HepG2 (cell line): ENCODE measurements around the gene SLC6A9. TPM values are rescaled to one million over a fixed set of nuclear protein-coding genes. Genes with fewer than 3 reads are reported as not detected.

ENCODE experiments used
- CREB1 ChIP-seq, 2 experiments: fragments of 450-650 bp in 1 of 2; IDR thresholded peaks; 2 replicates each; pipeline ENCODE4 v1.6.1; 2016 to 2017; ENCODE audit warnings: control low read depth in 1 of 2, mild to moderate bottlenecking in 1 of 2, missing compliant biosample characterization in 1 of 2, missing genetic modification characterization in 1 of 2
- JUND ChIP-seq: sonication (generic); formaldehyde crosslinking; IDR thresholded peaks from 2 replicates; pipeline ENCODE4 v1.8.0; 2022; ENCODE audit warnings: mild to moderate bottlenecking, missing genetic modification reagents
- MAFK ChIP-seq, 2 experiments: IDR thresholded peaks in 1 of 2; conservative IDR thresholded peaks in 1 of 2; 2 replicates each; pipeline ENCODE4 v1.6.1; 2011; ENCODE audit warnings: improper control_type of control experiment in 2 of 2, low read length in 2 of 2
- MBD4 ChIP-seq: IDR thresholded peaks from 2 replicates; pipeline ENCODE4 v1.6.1; 2012; ENCODE audit warnings: low read length, inconsistent platforms, borderline replicate concordance
- MXI1 ChIP-seq: IDR thresholded peaks from 3 replicates; pipeline ENCODE4 v1.6.1; 2012; ENCODE audit warnings: low read depth, low read length, inconsistent platforms, borderline replicate concordance
- NFRKB ChIP-seq: fragments of 450-650 bp; IDR thresholded peaks from 2 replicates; pipeline ENCODE4 v1.6.1; 2017
- RAD21 ChIP-seq: fragments of 450-650 bp; formaldehyde crosslinking; IDR thresholded peaks from 2 replicates; pipeline ENCODE4 v1.5.0; 2020; ENCODE audit warnings: mild to moderate bottlenecking
- RBFOX2 ChIP-seq: fragments of 200-400 bp; formaldehyde crosslinking; IDR thresholded peaks from 2 replicates; pipeline ENCODE4 v1.6.1; 2017; ENCODE audit warnings: low read depth, mild to moderate bottlenecking, low read length
- RCOR2 ChIP-seq: IDR thresholded peaks from 2 replicates; pipeline ENCODE4 v1.6.1; 2016; ENCODE audit warnings: missing biosample characterization, missing genetic modification reagents
- TEAD3 ChIP-seq: optimal IDR thresholded peaks from 2 replicates; pipeline ENCODE3; 2016; ENCODE audit warnings: borderline replicate concordance
- ZFX ChIP-seq: sonication (generic); formaldehyde crosslinking; IDR thresholded peaks from 2 replicates; pipeline ENCODE4 v1.4.0; 2020; ENCODE audit warnings: mild to moderate bottlenecking, low read depth, missing genetic modification reagents, moderate library complexity
- ZNF232 ChIP-seq: sonication (generic); formaldehyde crosslinking; IDR thresholded peaks from 2 replicates; pipeline ENCODE4 v1.4.0; 2020; ENCODE audit warnings: missing genetic modification reagents, borderline replicate concordance
- ZNF296 ChIP-seq: sonication (generic); formaldehyde crosslinking; conservative IDR thresholded peaks from 2 replicates; pipeline ENCODE4 v1.5.0; 2020; ENCODE audit warnings: mild to moderate bottlenecking, missing genetic modification reagents
- ZNF329 ChIP-seq: sonication (generic); formaldehyde crosslinking; IDR thresholded peaks from 2 replicates; pipeline ENCODE4 v1.9.0; 2021; ENCODE audit warnings: low read depth, mild to moderate bottlenecking, missing genetic modification reagents
- ZNF556 ChIP-seq: sonication (generic); formaldehyde crosslinking; IDR thresholded peaks from 2 replicates; pipeline ENCODE4 v1.4.0; 2020; ENCODE audit warnings: mild to moderate bottlenecking, missing genetic modification reagents, borderline replicate concordance
- ZNF572 ChIP-seq: sonication (generic); formaldehyde crosslinking; IDR thresholded peaks from 2 replicates; pipeline ENCODE4 v1.5.1; 2020; ENCODE audit warnings: mild to moderate bottlenecking, missing genetic modification reagents
- ZNF589 ChIP-seq: sonication (generic); formaldehyde crosslinking; conservative IDR thresholded peaks from 2 replicates; pipeline ENCODE4 v1.8.0; 2022; ENCODE audit warnings: mild to moderate bottlenecking, moderate library complexity, missing genetic modification reagents
- ZNF746 ChIP-seq: sonication (generic); formaldehyde crosslinking; IDR thresholded peaks from 2 replicates; pipeline ENCODE4 v1.8.0; 2022; ENCODE audit warnings: mild to moderate bottlenecking, missing genetic modification reagents
- polyA plus RNA-seq, 8 experiments: library from polyadenylated mRNA; depleted of rRNA in 3 of 8; stranded (reverse) in 7 of 8; unstranded in 1 of 8; fragments of >200 nt; fragmentation: Illumina TruSeq in 4 of 8; extraction: Trizol in 4 of 8; gene quantifications; 2 replicates each; pipeline versions ENCODE4 v1.2.1 to v1.2.3, GENCODE V29; 2011 to 2016; ENCODE audit warnings: low read depth in 4 of 8, missing spikeins in 1 of 8, mixed read lengths in 1 of 8; ENCODE audit not compliant: insufficient read depth in 1 of 8
- total RNA-seq, 5 experiments: library from RNA; depleted of rRNA; stranded (reverse); fragments of >200 nt; fragmentation: Illumina TruSeq; extraction: Trizol; gene quantifications; 2 replicates each; pipeline ENCODE4 v1.2.3, GENCODE V29; 2016; ENCODE audit warnings: low read depth in 1 of 5
- TF ChIP-seq, protein P1 (sequence below): sonication (generic); formaldehyde crosslinking; IDR thresholded peaks from 2 replicates; pipeline ENCODE4 v1.8.0; 2022; ENCODE audit warnings: mild to moderate bottlenecking, missing genetic modification reagents; ENCODE audit not compliant: insufficient replicate concordance
- TF ChIP-seq, protein P2 (sequence below): sonication (generic); formaldehyde crosslinking; IDR thresholded peaks from 2 replicates; pipeline ENCODE4 v1.4.0; 2020; ENCODE audit warnings: mild to moderate bottlenecking, low read depth, missing genetic modification reagents
- TF ChIP-seq, protein P3 (sequence below): sonication (generic); formaldehyde crosslinking; IDR thresholded peaks from 2 replicates; pipeline ENCODE4 v1.4.0; 2020; ENCODE audit warnings: mild to moderate bottlenecking, missing genetic modification reagents
- TF ChIP-seq, protein P4 (sequence below): sonication (generic); formaldehyde crosslinking; conservative IDR thresholded peaks from 2 replicates; pipeline ENCODE4 v1.4.0; 2020; ENCODE audit warnings: missing genetic modification reagents
- TF ChIP-seq, protein P5 (sequence below): sonication (generic); formaldehyde crosslinking; IDR thresholded peaks from 2 replicates; pipeline ENCODE4 v1.5.0; 2020; ENCODE audit warnings: mild to moderate bottlenecking, missing genetic modification reagents, moderate library complexity

SLC6A9 gene
- total and polyA plus RNA-seq, 2 of the 13 experiments (the other 11 are each of a cell fraction or from before 2014, with no cell fraction given) = 8.5 to 9.9 TPM

DNA sequence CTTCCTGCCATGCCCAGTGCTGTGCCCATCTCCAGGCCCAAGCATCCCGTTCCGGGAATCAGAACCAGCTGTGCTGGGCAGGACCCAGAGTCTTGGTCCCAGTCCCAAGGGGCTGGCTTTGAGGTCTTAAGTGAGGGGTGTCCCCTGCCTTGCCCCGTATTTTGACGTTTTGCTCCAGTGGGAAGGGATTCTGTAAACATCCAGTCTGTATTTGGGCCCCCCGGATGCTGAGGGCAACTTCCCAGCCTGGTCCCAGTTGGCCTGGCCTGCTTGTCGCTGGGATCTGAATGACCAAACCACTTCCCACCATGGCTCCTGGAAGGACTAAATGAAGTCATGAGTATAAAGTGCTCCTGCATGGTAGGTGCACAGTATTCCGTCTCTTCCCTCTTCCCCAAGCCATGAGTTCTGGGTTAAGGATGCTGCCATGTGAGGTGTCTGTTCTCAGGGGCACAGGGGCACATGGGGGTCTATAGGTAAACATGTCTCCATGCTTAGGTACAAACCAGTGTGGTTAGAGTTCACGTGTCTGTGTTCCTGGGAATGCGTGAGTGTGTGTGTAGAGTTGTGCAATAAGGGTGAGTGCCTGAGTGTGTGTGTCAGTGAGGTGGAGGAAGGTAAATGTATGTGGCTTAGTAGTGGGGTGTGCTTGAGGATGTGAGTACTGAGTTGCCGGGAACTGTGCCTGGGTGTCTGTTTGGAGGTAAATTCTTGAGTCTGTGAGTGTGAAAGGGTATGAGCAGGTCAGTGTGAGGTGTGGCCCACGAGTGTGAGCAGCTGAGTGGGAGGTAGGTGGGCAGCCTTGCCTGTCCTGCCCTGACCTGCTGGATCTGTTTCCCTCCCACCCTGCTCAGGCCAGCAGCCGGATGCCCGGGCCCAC is 50.8 kb downstream of the SLC6A9 start (continued):
- TF ChIP-seq ZNF589 (CRISPR knock-in tag) = no peak
- TF ChIP-seq, protein P1, sequence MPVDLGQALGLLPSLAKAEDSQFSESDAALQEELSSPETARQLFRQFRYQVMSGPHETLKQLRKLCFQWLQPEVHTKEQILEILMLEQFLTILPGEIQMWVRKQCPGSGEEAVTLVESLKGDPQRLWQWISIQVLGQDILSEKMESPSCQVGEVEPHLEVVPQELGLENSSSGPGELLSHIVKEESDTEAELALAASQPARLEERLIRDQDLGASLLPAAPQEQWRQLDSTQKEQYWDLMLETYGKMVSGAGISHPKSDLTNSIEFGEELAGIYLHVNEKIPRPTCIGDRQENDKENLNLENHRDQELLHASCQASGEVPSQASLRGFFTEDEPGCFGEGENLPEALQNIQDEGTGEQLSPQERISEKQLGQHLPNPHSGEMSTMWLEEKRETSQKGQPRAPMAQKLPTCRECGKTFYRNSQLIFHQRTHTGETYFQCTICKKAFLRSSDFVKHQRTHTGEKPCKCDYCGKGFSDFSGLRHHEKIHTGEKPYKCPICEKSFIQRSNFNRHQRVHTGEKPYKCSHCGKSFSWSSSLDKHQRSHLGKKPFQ (CRISPR knock-in tag) = no peak
- TF ChIP-seq MAFK (conservative IDR thresholded peaks at IDR 0.05 in 1 of 2, IDR thresholded peaks at IDR 0.05 in 1 of 2; ENCODE audit: low read length in 2 of 2) = no peak
- TF ChIP-seq RBFOX2 = no peak
- no peak for TF ChIP-seq NFRKB
- 0 out of 2 replicates have a peak, but pooled peaks have one; percentile 14 for TF ChIP-seq ZNF556 (CRISPR knock-in tag)
- TF ChIP-seq ZFX (CRISPR knock-in tag) = peak; percentile 10; the same call in 1 of the 2 replicates
- peak; percentile 27 for TF ChIP-seq TEAD3
- no peak for TF ChIP-seq ZNF746
- TF ChIP-seq MBD4 = no peak
- TF ChIP-seq, protein P2, sequence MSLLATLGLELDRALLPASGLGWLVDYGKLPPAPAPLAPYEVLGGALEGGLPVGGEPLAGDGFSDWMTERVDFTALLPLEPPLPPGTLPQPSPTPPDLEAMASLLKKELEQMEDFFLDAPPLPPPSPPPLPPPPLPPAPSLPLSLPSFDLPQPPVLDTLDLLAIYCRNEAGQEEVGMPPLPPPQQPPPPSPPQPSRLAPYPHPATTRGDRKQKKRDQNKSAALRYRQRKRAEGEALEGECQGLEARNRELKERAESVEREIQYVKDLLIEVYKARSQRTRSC (CRISPR knock-in tag) = 0 out of 2 replicates have a peak, but pooled peaks have one; percentile 23
- TF ChIP-seq RAD21 (CRISPR knock-in tag) = no peak
- 0 out of 3 replicates have a peak, but pooled peaks have one; percentile 24 for TF ChIP-seq MXI1
- no peak for TF ChIP-seq ZNF572
- TF ChIP-seq JUND (CRISPR knock-in tag) = no peak
- TF ChIP-seq ZNF329 (CRISPR knock-in tag) = no peak
- no peak for TF ChIP-seq ZNF232
- TF ChIP-seq CREB1 (IDR thresholded peaks at IDR 0.05) = no peak
- no peak for TF ChIP-seq CREB1 (CRISPR knock-in tag; IDR thresholded peaks at IDR 0.05)
- TF ChIP-seq, protein P3, sequence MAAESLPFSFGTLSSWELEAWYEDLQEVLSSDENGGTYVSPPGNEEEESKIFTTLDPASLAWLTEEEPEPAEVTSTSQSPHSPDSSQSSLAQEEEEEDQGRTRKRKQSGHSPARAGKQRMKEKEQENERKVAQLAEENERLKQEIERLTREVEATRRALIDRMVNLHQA = no peak
- no peak for TF ChIP-seq ZNF296 (CRISPR knock-in tag)
- TF ChIP-seq, protein P4, sequence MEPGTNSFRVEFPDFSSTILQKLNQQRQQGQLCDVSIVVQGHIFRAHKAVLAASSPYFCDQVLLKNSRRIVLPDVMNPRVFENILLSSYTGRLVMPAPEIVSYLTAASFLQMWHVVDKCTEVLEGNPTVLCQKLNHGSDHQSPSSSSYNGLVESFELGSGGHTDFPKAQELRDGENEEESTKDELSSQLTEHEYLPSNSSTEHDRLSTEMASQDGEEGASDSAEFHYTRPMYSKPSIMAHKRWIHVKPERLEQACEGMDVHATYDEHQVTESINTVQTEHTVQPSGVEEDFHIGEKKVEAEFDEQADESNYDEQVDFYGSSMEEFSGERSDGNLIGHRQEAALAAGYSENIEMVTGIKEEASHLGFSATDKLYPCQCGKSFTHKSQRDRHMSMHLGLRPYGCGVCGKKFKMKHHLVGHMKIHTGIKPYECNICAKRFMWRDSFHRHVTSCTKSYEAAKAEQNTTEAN = peak; percentile 70; the same call in 1 of the 2 replicates
- TF ChIP-seq RCOR2 (CRISPR knock-in tag) = no peak
- TF ChIP-seq, protein P5, sequence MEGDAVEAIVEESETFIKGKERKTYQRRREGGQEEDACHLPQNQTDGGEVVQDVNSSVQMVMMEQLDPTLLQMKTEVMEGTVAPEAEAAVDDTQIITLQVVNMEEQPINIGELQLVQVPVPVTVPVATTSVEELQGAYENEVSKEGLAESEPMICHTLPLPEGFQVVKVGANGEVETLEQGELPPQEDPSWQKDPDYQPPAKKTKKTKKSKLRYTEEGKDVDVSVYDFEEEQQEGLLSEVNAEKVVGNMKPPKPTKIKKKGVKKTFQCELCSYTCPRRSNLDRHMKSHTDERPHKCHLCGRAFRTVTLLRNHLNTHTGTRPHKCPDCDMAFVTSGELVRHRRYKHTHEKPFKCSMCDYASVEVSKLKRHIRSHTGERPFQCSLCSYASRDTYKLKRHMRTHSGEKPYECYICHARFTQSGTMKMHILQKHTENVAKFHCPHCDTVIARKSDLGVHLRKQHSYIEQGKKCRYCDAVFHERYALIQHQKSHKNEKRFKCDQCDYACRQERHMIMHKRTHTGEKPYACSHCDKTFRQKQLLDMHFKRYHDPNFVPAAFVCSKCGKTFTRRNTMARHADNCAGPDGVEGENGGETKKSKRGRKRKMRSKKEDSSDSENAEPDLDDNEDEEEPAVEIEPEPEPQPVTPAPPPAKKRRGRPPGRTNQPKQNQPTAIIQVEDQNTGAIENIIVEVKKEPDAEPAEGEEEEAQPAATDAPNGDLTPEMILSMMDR = no peak
